GM18505 (cell line): ENCODE results near the gene CAMK1D.
"Not testable (repeated sequence)": the region's sequence is repeated elsewhere in the genome, so short reads cannot be mapped to it uniquely, and the experiment has no call there.

Experiments
- ATAC-seq: cut with Tn5 transposase; IDR thresholded peaks from one replicate; pipeline ENCODE4 v1.9.1; 2021; ENCODE audit not compliant: unreplicated experiment
- POLR2A ChIP-seq: IDR thresholded peaks from 4 replicates; pipeline ENCODE4 v1.6.1; 2011; ENCODE audit warnings: borderline replicate concordance; ENCODE audit not compliant: insufficient read depth, insufficient read length; ENCODE audit errors: extremely low read depth

CAMK1D gene

GRCh38 chr10:12807096-12807755, 457.9 kb downstream of the CAMK1D start:
- ATAC-seq = no peak
- TF ChIP-seq POLR2A = no peak

GRCh38 chr10:12808014-12808613, 458.8 kb downstream of the CAMK1D start:
- no peak for TF ChIP-seq POLR2A
- no peak for ATAC-seq

GRCh38 chr10:12810046-12810445, 460.7 kb downstream of the CAMK1D start:
- ATAC-seq = not testable (repeated sequence)

- TF ChIP-seq POLR2A = no peak
- no peak for ATAC-seq
Measured at GRCh38 chr10:12811826-12812225, 462.5 kb downstream of the CAMK1D start.

GRCh38 chr10:12812571-12812970, 463.2 kb downstream of the CAMK1D start:
- TF ChIP-seq POLR2A = no peak
- no peak for ATAC-seq

- no peak for TF ChIP-seq POLR2A
- no peak for ATAC-seq
Measured at GRCh38 chr10:12814166-12814565, 464.8 kb downstream of the CAMK1D start.

- no peak for TF ChIP-seq POLR2A
- ATAC-seq = no peak
Measured at GRCh38 chr10:12819071-12819470, 469.7 kb downstream of the CAMK1D start.

- TF ChIP-seq POLR2A = no peak
- no peak for ATAC-seq
Measured at GRCh38 chr10:12819656-12820055, 470.3 kb downstream of the CAMK1D start.

- no peak for TF ChIP-seq POLR2A
- no peak for ATAC-seq
Measured at GRCh38 chr10:12822126-12822892, 473.0 kb downstream of the CAMK1D start.

GRCh38 chr10:12822893-12823170, 473.5 kb downstream of the CAMK1D start:
- no peak for ATAC-seq
- TF ChIP-seq POLR2A = no peak

GRCh38 chr10:12823328-12823727, 474.0 kb downstream of the CAMK1D start:
- no peak for ATAC-seq
- TF ChIP-seq POLR2A = no peak

GRCh38 chr10:12825260-12825849, 476.0 kb downstream of the CAMK1D start:
- ATAC-seq = no peak
- TF ChIP-seq POLR2A = no peak

- no peak for ATAC-seq
- TF ChIP-seq POLR2A = no peak
Measured at GRCh38 chr10:12826800-12827372, 477.5 kb downstream of the CAMK1D start.
